ENCODE results near the gene CPSF7. TPM values are rescaled to one million over a fixed set of nuclear protein-coding genes. Genes with fewer than 3 reads are reported as not detected.

CPSF7 gene, protein sequence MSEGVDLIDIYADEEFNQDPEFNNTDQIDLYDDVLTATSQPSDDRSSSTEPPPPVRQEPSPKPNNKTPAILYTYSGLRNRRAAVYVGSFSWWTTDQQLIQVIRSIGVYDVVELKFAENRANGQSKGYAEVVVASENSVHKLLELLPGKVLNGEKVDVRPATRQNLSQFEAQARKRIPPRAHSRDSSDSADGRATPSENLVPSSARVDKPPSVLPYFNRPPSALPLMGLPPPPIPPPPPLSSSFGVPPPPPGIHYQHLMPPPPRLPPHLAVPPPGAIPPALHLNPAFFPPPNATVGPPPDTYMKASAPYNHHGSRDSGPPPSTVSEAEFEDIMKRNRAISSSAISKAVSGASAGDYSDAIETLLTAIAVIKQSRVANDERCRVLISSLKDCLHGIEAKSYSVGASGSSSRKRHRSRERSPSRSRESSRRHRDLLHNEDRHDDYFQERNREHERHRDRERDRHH
- 133 and 145 TPM in 2 replicates for total RNA-seq (2021)
- long read RNA-seq, transcript CPSF7-205 (10 exons, 3,524 nt), result minor isoform, 15 of 136 reads
- long read RNA-seq, transcript CPSF7-202 (10 exons, 3,650 nt), result major isoform, 29 of 136 reads
- long read RNA-seq, partial matches to known transcripts, result 22 of 136 reads
- long read RNA-seq, other reads (novel, unspliced or antisense), result 69 of 136 reads

DNA sequence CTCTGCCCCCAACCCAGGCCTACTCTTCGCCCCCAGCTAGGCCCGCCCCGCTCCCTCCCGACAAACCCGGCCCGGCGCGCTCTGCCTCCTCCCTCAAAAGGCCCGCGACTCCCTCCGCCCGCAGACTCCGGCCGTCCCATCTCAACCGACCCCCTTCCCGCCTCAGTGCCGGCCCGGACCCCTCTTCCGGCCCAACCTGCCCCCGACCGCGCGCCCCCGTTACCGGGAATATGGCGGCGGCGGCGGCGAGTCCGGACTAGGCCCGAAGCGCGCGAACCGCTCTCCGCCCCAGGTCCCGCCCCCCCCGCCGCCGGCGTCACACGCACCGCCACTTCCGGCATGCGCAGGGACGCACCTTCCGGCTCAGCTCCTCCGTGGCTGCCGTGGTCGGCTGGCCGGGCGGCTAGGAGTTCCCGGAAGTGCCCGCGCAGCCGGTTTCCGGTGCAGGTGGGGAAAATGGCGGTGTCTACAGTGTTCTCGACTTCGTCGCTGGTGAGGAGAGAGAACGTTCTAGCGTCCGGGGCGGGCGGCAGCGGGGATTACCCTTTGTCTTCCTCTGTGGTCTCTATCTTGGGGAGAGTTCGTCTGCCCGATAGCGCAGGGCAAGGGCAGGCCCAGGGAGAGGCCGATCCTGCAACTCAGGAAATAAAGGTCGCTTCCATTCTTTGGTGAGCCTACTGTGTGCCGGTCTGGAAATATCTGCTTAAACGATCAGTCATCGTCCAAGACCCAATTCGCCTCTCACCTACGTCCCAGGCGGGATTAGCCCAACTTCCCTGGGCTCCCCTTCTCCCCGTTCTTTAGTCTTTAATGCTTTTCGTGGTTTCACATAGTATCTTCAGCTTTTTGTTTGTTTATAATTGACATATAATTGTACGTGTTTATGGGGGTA lies at the start of gene CPSF7, which contains the start of gene SDHAF2:
Gene CPSF7, minus strand, starts transcription at position 285 of the 892 bp plus-strand sequence. CDS start 740 bp downstream, outside the sequence.
Gene SDHAF2, plus strand, starts transcription at position 434 of the 892 bp plus-strand sequence. Its CDS starts 23 bp downstream, at position 457.
- Histone ChIP-seq H3K4me1 (ENCODE audit: insufficient read depth, low read length) (no peaks in the 10 kb centered on the region), H3K79me2 (ENCODE audit: insufficient read depth, low read length) (peaks cover 30% of the 10 kb centered on the region), H3K9ac (ENCODE audit: extremely low read depth, insufficient read length, low read length) (peak within 1 kb of the TSS; percentile 98), H2BK5ac (ENCODE audit: insufficient read length, low read length) (no peak within 1 kb of the TSS), H2BK120ac (ENCODE audit: low read depth, low read length, poor library complexity, severe bottlenecking) (peak within 1 kb of the TSS; percentile 82), H3K23ac (ENCODE audit: insufficient read length, low read depth, low read length) (no peak within 1 kb of the TSS), H3K18ac (ENCODE audit: insufficient read length, low read depth, low read length) (peak within 1 kb of the TSS; percentile 95), H3K27ac (ENCODE audit: insufficient read length, low read depth, low read length) (peak within 1 kb of the TSS; percentile 59), H3K56ac (ENCODE audit: insufficient read length, low read depth, low read length) (no peak within 1 kb of the TSS), H3T11ph (ENCODE audit: low read length) (peak within 1 kb of the TSS; percentile 36), H3K4me2 (ENCODE audit: insufficient read depth, insufficient read length, low read length) (peak within 1 kb of the TSS; percentile 84), H4K5ac (ENCODE audit: insufficient read length, low read depth, low read length) (peak within 1 kb of the TSS; percentile 31), H3K9me3 (ENCODE audit: control insufficient read depth, low read depth, low read length) (no peaks in the 10 kb centered on the region), H2AK5ac (ENCODE audit: insufficient read length, low read length) (no peak within 1 kb of the TSS), H2AFZ (ENCODE audit: low read length) (no peak within 1 kb of the TSS), H2BK20ac (ENCODE audit: low read depth, low read length, poor library complexity, severe bottlenecking) (no peak within 1 kb of the TSS), H4K8ac (replicated peaks; ENCODE audit: insufficient read length, low read depth, low read length) (no peak within 1 kb of the TSS), H3K14ac (ENCODE audit: insufficient read depth, low read length) (peak within 1 kb of the TSS; percentile 96), H3K23me2 (ENCODE audit: insufficient read length, low read depth, low read length, poor library complexity, severe bottlenecking) (peaks cover 3% of the 10 kb centered on the region), H3K79me1 (ENCODE audit: insufficient read depth, low read depth, low read length, poor library complexity, severe bottlenecking) (peaks cover 9% of the 10 kb centered on the region), H3K4ac (ENCODE audit: low read depth, low read length) (peak within 1 kb of the TSS; percentile 72; the same call in 1 of the 2 replicates), H3K27me3 (ENCODE audit: insufficient read depth, low read length) (no peaks in the 10 kb centered on the region; the same call in 1 of the 2 replicates), H4K20me1 (ENCODE audit: control insufficient read depth, insufficient read depth, insufficient read length) (no peaks in the 10 kb centered on the region), H2BK12ac (ENCODE audit: insufficient read length, low read depth, low read length) (no peak within 1 kb of the TSS), H4K91ac (ENCODE audit: insufficient read length, low read depth, low read length) (peak within 1 kb of the TSS; percentile 58), H2BK15ac (ENCODE audit: low read depth, low read length) (0 out of 2 replicates have a peak within 1 kb of the TSS, but pooled peaks have one; percentile 2)
- Mint-ChIP-seq H3K4me1 (peaks cover 11 to 16% of the 10 kb centered on the region in 2 experiments), H3K36me3 (ENCODE audit: insufficient read depth in 1 of 3, low read depth in 3 of 3) (peaks cover 33 to 47% (median 40%) of the 10 kb centered on the region in 3 experiments; a peak in 6 of 7 replicates), H3K4me3 (peak within 1 kb of the TSS; percentile 95 to 97), H3K27ac (peak within 1 kb of the TSS; percentile 98 to 99 (median 99)), H3K27me3 (ENCODE audit: low read depth) (no peaks in the 10 kb centered on the region), H3K9me3 (no peaks in the 10 kb centered on the region; a peak in 1 of 5 replicates)
- no peak for TF ChIP-seq CTCF (conservative IDR thresholded peaks at IDR 0.05)
- peak; percentile 97 for DNase-seq
- no CpG with 5 or more reads among the region's 82 CpGs for WGBS (ENCODE audit: extremely low coverage, insufficient read length, low lambda C conversion rate)
